PC-3 (cell line): ENCODE data around the gene SYT1. TPM values are rescaled to one million over a fixed set of nuclear protein-coding genes. Genes with fewer than 3 reads are reported as not detected.

Source experiments
- ATAC-seq: fragments of 200-7000 bp; cut with Tn5 transposase; 2 replicates; pipeline ENCODE4 v1.9.1; 2020; ENCODE audit warnings: mild to moderate bottlenecking, moderate library complexity
- BruUV-seq: library from RNA; stranded (reverse); fragments of 400-500 nt; replicated peaks from 2 replicates; lab custom pipeline; 2021; lab: Mats Ljungman, UMichigan
- CTCF ChIA-PET: fragments of 300-600 bp; sonication (Branson Sonifier 250); formaldehyde crosslinking; loops from one replicate; lab custom pipeline; 2022; ENCODE audit warnings: antibody characterized with exemption; lab: Charles Lee
- POLR2A ChIA-PET: fragments of 300-600 bp; sonication (Branson Sonifier 250); formaldehyde crosslinking; loops from one replicate; lab custom pipeline; 2022; ENCODE audit warnings: antibody characterized with exemption; ENCODE audit not compliant: unreplicated experiment; lab: Charles Lee
- DNase-seq: peaks from one replicate; pipeline ENCODE4 v3.0.0-alpha.2; 2015
- H2AFZ ChIP-seq: fragments of 300-600 bp; sonication (generic); 2 replicates; pipeline ENCODE4 v1.6.0; 2016; ENCODE audit warnings: antibody characterized with exemption, low read length
- H3F3A ChIP-seq: fragments of 300-600 bp; sonication (generic); one replicate; pipeline ENCODE4 v1.6.0; 2017; ENCODE audit warnings: antibody characterized with exemption, low read length, control low read depth, mild to moderate bottlenecking; ENCODE audit not compliant: unreplicated experiment
- H3K27ac ChIP-seq: fragments of 300-600 bp; sonication (generic); 2 replicates; pipeline ENCODE4 v1.5.1; 2016; ENCODE audit warnings: mild to moderate bottlenecking, low read length
- H3K27me3 ChIP-seq: fragments of 300-600 bp; sonication (generic); 2 replicates; pipeline ENCODE4 v1.6.1; 2016; ENCODE audit warnings: low read length, mixed read lengths
- H3K36me3 ChIP-seq: fragments of 300-600 bp; sonication (generic); 2 replicates; pipeline ENCODE4 v1.6.1; 2016; ENCODE audit warnings: low read depth, mixed run types, low read length, mixed read lengths
- H3K4me1 ChIP-seq: fragments of 300-600 bp; sonication (generic); 2 replicates; pipeline ENCODE4 v1.5.1; 2016; ENCODE audit warnings: low read length; ENCODE audit not compliant: insufficient read depth
- H3K4me2 ChIP-seq: fragments of 300-600 bp; sonication (generic); 2 replicates; pipeline ENCODE4 v1.6.0; 2016; ENCODE audit warnings: low read length
- H3K4me3 ChIP-seq: fragments of 300-600 bp; sonication (generic); 2 replicates; pipeline ENCODE4 v1.5.1; 2016; ENCODE audit warnings: mild to moderate bottlenecking, low read length, mixed read lengths
- H3K79me2 ChIP-seq: fragments of 300-600 bp; sonication (generic); 2 replicates; pipeline ENCODE4 v1.6.1; 2017; ENCODE audit warnings: low read length, mixed read lengths
- H3K9ac ChIP-seq: fragments of 300-600 bp; sonication (generic); 2 replicates; pipeline ENCODE4 v1.6.0; 2016; ENCODE audit warnings: mild to moderate bottlenecking, low read length
- H3K9me2 ChIP-seq: fragments of 300-600 bp; sonication (generic); replicated peaks from 2 replicates; pipeline ENCODE4 v1.6.1; 2016; ENCODE audit warnings: mixed run types, low read length, mixed read lengths
- H3K9me3 ChIP-seq: fragments of 300-600 bp; sonication (generic); 2 replicates; pipeline ENCODE4 v1.6.1; 2016; ENCODE audit warnings: low read length, mixed read lengths
- H4K20me1 ChIP-seq: fragments of 300-600 bp; sonication (generic); 2 replicates; pipeline ENCODE4 v1.6.1; 2016; ENCODE audit warnings: low read length, mixed read lengths
- EZH2 ChIP-seq: fragments of 300-600 bp; sonication (generic); IDR thresholded peaks from one replicate; pipeline ENCODE4 v1.6.1; 2017; ENCODE audit warnings: antibody characterized with exemption, mild to moderate bottlenecking, low read length; ENCODE audit not compliant: unreplicated experiment
- EZH2phosphoT487 ChIP-seq: fragments of 300-600 bp; sonication (generic); IDR thresholded peaks from 2 replicates; pipeline ENCODE4 v1.6.1; 2018; ENCODE audit warnings: mild to moderate bottlenecking, antibody characterized with exemption, low read length, borderline replicate concordance
- intact Hi-C: fragments of 100-400 bp; cut with micrococcal nuclease; formaldehyde crosslinking; loops from 2 replicates; pipeline ENCODE4 v1.9.0; 2023
- total RNA-seq: library from RNA; depleted of rRNA; stranded (reverse); fragments of >200 nt; gene quantifications from 2 replicates; pipeline ENCODE4 v1.2.3, GENCODE V29; 2014
- TF ChIP-seq, protein P1 (sequence below): fragments of 300-600 bp; sonication (generic); conservative IDR thresholded peaks from 2 replicates; pipeline ENCODE4 v1.5.1; 2017; ENCODE audit warnings: antibody characterized with exemption, low read depth, mild to moderate bottlenecking, low read length

The SYT1 gene
- total RNA-seq, 1 experiment from 2014 or later, result 0.51 TPM

DNA sequence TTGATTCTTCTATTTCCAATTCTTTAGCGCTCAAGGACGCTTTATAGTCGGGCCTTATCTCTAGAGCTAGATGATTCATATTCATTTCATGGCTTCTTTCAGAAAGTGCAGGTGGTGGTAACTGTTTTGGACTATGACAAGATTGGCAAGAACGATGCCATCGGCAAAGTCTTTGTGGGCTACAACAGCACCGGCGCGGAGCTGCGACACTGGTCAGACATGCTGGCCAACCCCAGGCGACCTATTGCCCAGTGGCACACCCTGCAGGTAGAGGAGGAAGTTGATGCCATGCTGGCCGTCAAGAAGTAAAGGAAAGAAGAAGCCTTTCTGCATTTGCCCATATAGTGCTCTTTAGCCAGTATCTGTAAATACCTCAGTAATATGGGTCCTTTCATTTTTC, 584.2 kb downstream of the SYT1 start:
- TF ChIP-seq EZH2 (no peak), EZH2phosphoT487 (no peak)
- TF ChIP-seq, protein P1, sequence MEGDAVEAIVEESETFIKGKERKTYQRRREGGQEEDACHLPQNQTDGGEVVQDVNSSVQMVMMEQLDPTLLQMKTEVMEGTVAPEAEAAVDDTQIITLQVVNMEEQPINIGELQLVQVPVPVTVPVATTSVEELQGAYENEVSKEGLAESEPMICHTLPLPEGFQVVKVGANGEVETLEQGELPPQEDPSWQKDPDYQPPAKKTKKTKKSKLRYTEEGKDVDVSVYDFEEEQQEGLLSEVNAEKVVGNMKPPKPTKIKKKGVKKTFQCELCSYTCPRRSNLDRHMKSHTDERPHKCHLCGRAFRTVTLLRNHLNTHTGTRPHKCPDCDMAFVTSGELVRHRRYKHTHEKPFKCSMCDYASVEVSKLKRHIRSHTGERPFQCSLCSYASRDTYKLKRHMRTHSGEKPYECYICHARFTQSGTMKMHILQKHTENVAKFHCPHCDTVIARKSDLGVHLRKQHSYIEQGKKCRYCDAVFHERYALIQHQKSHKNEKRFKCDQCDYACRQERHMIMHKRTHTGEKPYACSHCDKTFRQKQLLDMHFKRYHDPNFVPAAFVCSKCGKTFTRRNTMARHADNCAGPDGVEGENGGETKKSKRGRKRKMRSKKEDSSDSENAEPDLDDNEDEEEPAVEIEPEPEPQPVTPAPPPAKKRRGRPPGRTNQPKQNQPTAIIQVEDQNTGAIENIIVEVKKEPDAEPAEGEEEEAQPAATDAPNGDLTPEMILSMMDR, result no peak

DNA sequence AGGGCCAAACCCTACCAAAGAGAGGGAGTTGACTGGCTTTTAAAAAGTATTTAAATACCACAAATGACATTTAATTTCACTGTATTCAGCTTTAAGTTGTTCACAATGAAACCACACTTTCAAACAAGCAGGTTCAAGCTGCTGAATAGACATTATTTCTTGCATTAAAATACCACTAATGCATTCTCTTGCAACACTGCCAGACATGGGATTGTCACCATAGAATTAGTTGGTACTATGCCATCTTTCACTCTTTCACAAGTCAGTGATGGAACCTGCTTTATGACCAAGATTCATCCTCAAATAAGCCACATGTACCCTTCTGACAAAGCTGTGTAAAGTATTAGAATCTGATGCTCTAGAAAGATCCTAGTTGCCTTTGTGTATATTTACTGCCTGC, 586.8 kb downstream of the SYT1 start:
- no peaks in the 10 kb centered on the region for H3K79me2 ChIP-seq
- DNase-seq (peak; percentile 21), ATAC-seq (peak; percentile 16; the same call in 1 of the 2 replicates)
- H4K20me1 ChIP-seq, result no peaks in the 10 kb centered on the region
- intact Hi-C loops, result loop anchor here (1.0 kb wide), 1 partner anchor 31 kb away; no protein-coding TSS in a partner anchor
- peak overlapping the region; percentile 63 for H3K4me2 ChIP-seq
- no peaks in the 10 kb centered on the region for H3K27me3 ChIP-seq
- no peaks in the 10 kb centered on the region for H3K9me3 ChIP-seq
- CTCF ChIA-PET, result interaction anchor here (0.6 kb wide), 1 partner anchor 32 kb away, joined by 3 read pairs; no protein-coding TSS in a partner anchor
- peak overlapping the region; percentile 86 for H3K27ac ChIP-seq
- no peaks in the 10 kb centered on the region for H3K36me3 ChIP-seq
- TF ChIP-seq EZH2phosphoT487 (no peak), EZH2 (no peak)
- TF ChIP-seq, protein P1, result no peak
- no peak overlapping the region for H3K4me3 ChIP-seq
- no peaks in the 10 kb centered on the region for H3F3A ChIP-seq
- POLR2A ChIA-PET, result no interaction called here
- BruUV-seq, result no TSS peak
- peak overlapping the region; percentile 48; the same call in 1 of the 2 replicates for H2AFZ ChIP-seq
- no peaks in the 10 kb centered on the region for H3K9me2 ChIP-seq
- H3K4me1 ChIP-seq, result peaks cover 37% of the 10 kb centered on the region
- H3K9ac ChIP-seq, result peak overlapping the region; percentile 32; the same call in 1 of the 2 replicates

More for the DNA sequence above, 584.2 kb downstream of the SYT1 start:
- no TSS peak for BruUV-seq
- H3K9me2 ChIP-seq, result no peaks in the 10 kb centered on the region
- ChIA-PET POLR2A (no interaction called here), CTCF (no interaction called here)
- H2AFZ ChIP-seq, result no peak overlapping the region
- no peak overlapping the region for H3K9ac ChIP-seq
- H3K4me3 ChIP-seq, result no peak overlapping the region
- H3F3A ChIP-seq, result no peaks in the 10 kb centered on the region
- intact Hi-C loops, result loop anchor here (2.0 kb wide), 1 partner anchor 16 kb away; no protein-coding TSS in a partner anchor
- no peaks in the 10 kb centered on the region for H3K9me3 ChIP-seq
- no peaks in the 10 kb centered on the region for H3K27me3 ChIP-seq
- H3K27ac ChIP-seq, result no peak overlapping the region
- H4K20me1 ChIP-seq, result no peaks in the 10 kb centered on the region
- ATAC-seq, result no peak
- peaks cover 31% of the 10 kb centered on the region for H3K4me1 ChIP-seq
- no peak for DNase-seq
- H3K79me2 ChIP-seq, result no peaks in the 10 kb centered on the region
- H3K36me3 ChIP-seq, result no peaks in the 10 kb centered on the region
- no peak overlapping the region for H3K4me2 ChIP-seq

DNA sequence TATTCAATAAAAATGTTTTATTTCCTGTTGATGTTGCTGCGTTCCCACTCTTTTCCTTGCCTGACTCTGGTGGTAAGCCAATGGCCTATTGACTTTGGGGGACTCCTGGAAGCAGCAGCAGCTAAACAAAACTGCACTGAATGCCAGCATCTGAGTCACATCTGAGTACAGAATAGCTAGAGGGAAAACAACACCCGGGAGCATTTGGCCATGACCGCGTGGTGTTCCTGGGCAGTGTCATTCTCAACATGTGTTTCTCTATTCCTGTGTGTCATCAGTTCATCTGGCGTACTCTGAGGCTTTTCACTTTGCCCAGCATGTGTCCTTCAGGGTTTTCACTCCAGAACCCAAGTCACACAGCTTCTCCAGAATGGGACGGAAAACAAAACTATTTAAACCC, 587.4 kb downstream of the SYT1 start:
- H3K4me2 ChIP-seq, result peak overlapping the region; percentile 63
- ATAC-seq (peak; percentile 94), DNase-seq (peak; percentile 96)
- H3F3A ChIP-seq, result no peaks in the 10 kb centered on the region
- H3K9me3 ChIP-seq, result no peaks in the 10 kb centered on the region
- peak overlapping the region; percentile 62 for H2AFZ ChIP-seq
- no peaks in the 10 kb centered on the region for H4K20me1 ChIP-seq
- peaks cover 37% of the 10 kb centered on the region for H3K4me1 ChIP-seq
- no peaks in the 10 kb centered on the region for H3K27me3 ChIP-seq
- H3K4me3 ChIP-seq, result no peak overlapping the region
- peak overlapping the region; percentile 41 for H3K9ac ChIP-seq
- H3K36me3 ChIP-seq, result no peaks in the 10 kb centered on the region
- BruUV-seq, result no TSS peak
- no peaks in the 10 kb centered on the region for H3K9me2 ChIP-seq
- no peaks in the 10 kb centered on the region for H3K79me2 ChIP-seq
- TF ChIP-seq EZH2, result no peak
- ChIA-PET CTCF (interaction anchor here (0.6 kb wide), 1 partner anchor 33 kb away, joined by 3 read pairs; no protein-coding TSS in a partner anchor), POLR2A (no interaction called here)
- peak overlapping the region; percentile 86 for H3K27ac ChIP-seq
- intact Hi-C loops, result loop anchor here (1.0 kb wide), 2 partner anchors 28 to 32 kb away; no protein-coding TSS in a partner anchor
